ENCODE results near the gene ZNF598.

- TF ChIP-seq ZFHX2 (tag by site-specific recombination; conservative IDR thresholded peaks at IDR 0.05) (no peak), ZNF776 (tag by site-specific recombination; IDR thresholded peaks at IDR 0.05; ENCODE audit: borderline replicate concordance) (no peak), REPIN1 (tag by site-specific recombination; IDR thresholded peaks at IDR 0.05; ENCODE audit: low read depth) (no peak), CTCF (tag by site-specific recombination; IDR thresholded peaks at IDR 0.05) (no peak), ZNF561 (tag by site-specific recombination; IDR thresholded peaks at IDR 0.05; ENCODE audit: borderline replicate concordance) (no peak), PRDM10 (tag by site-specific recombination; IDR thresholded peaks at IDR 0.05) (no peak), ZEB2 (tag by site-specific recombination; IDR thresholded peaks at IDR 0.05) (no peak), ZBTB21 (tag by site-specific recombination; IDR thresholded peaks at IDR 0.05) (no peak), ZNF530 (tag by site-specific recombination; IDR thresholded peaks at IDR 0.05; ENCODE audit: low read depth) (no peak), ZNF513 (tag by site-specific recombination; IDR thresholded peaks at IDR 0.05) (no peak), ZNF341 (tag by site-specific recombination; IDR thresholded peaks at IDR 0.05; ENCODE audit: low read depth) (no peak)
These were observed 30.2 kb downstream of the ZNF598 start for GRCh38 chr16:1979271-1980029.
